Fibroblast of lung (primary cell): ENCODE results near the gene IL15RA.

Source experiments
- EZH2 ChIP-seq: IDR thresholded peaks from 2 replicates; pipeline ENCODE4 v1.5.1; 2012; ENCODE audit warnings: low read length, control low read depth, mild to moderate bottlenecking; ENCODE audit errors: missing control alignments
- TF ChIP-seq, protein P1 (sequence below), 2 donors: IDR thresholded peaks in 1 of 2; conservative IDR thresholded peaks in 1 of 2; 1 replicate in 1 of 2; 2 replicates in 1 of 2; pipeline ENCODE4 v1.5.1; 2011 to 2012; ENCODE audit warnings: low read length in 2 of 2, control low read depth in 1 of 2, inconsistent platforms in 1 of 2, low read depth in 1 of 2, mild to moderate bottlenecking in 1 of 2

DNA sequence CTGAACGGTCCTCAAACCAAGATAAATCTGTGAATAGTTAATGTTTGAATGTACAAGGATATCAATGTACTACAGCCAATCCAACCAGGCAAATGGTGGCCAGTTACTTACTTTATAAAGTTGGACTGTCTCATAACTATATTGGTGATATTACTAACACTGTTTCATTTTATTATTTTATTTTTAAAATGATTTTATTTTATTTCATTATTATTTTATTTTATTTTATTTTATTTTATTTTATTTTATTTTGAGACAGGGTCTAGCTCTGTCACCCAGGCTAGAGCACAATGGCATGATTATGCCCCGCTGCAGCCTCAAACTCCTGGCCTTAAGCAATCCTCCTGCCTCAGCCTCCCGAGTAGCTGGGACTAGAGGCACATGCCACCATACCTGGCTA is 6.8 kb downstream of the IL15RA start:
- TF ChIP-seq, protein P1, sequence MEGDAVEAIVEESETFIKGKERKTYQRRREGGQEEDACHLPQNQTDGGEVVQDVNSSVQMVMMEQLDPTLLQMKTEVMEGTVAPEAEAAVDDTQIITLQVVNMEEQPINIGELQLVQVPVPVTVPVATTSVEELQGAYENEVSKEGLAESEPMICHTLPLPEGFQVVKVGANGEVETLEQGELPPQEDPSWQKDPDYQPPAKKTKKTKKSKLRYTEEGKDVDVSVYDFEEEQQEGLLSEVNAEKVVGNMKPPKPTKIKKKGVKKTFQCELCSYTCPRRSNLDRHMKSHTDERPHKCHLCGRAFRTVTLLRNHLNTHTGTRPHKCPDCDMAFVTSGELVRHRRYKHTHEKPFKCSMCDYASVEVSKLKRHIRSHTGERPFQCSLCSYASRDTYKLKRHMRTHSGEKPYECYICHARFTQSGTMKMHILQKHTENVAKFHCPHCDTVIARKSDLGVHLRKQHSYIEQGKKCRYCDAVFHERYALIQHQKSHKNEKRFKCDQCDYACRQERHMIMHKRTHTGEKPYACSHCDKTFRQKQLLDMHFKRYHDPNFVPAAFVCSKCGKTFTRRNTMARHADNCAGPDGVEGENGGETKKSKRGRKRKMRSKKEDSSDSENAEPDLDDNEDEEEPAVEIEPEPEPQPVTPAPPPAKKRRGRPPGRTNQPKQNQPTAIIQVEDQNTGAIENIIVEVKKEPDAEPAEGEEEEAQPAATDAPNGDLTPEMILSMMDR (conservative IDR thresholded peaks at IDR 0.05 in 1 of 2, IDR thresholded peaks at IDR 0.05 in 1 of 2; ENCODE audit: low read depth in 1 of 2, low read length in 2 of 2), result no peak
- TF ChIP-seq EZH2, result no peak
